Activated CD8-positive, alpha-beta T cell treated with anti-CD3 and anti-CD28 coated beads, Interleukin-2, amount 10 ng/mL, durations not matched to agents 7 days and 5 days (primary cell): ENCODE measurements around the gene HERPUD2. TPM values are rescaled to one million over a fixed set of nuclear protein-coding genes. Genes with fewer than 3 reads are reported as not detected.
"Not testable (repeated sequence)": the region's sequence is repeated elsewhere in the genome, so short reads cannot be mapped to it uniquely, and the experiment has no call there.

Experiments
- ATAC-seq: fragments of 150-1000 bp; cut with Tn5 transposase; one replicate; pipeline ENCODE4 v1.10.0; 2021; ENCODE audit warnings: moderate library complexity
- CTCF ChIA-PET: fragments of 350-600 bp; sonication (Branson Sonifier 250); formaldehyde crosslinking; loops from one replicate; lab custom pipeline; 2021; ENCODE audit warnings: antibody characterized with exemption; lab: Charles Lee
- POLR2A ChIA-PET: fragments of 350-600 bp; sonication (Branson Sonifier 250); formaldehyde crosslinking; loops from one replicate; lab custom pipeline; 2021; ENCODE audit warnings: antibody characterized with exemption; lab: Charles Lee
- DNase-seq: peaks from one replicate; pipeline ENCODE4 v3.0.0-alpha.2; 2020
- H3K27ac Mint-ChIP-seq: one replicate; pipeline ENCODE4 v1.8.0; 2021; ENCODE audit warnings: mild to moderate bottlenecking, mixed read lengths
- H3K27me3 Mint-ChIP-seq: one replicate; pipeline ENCODE4 v1.8.0; 2021; ENCODE audit warnings: low read depth, mixed read lengths
- H3K36me3 Mint-ChIP-seq: one replicate; pipeline ENCODE4 v1.8.0; 2021; ENCODE audit warnings: low read depth, mixed read lengths
- H3K4me1 Mint-ChIP-seq: one replicate; pipeline ENCODE4 v1.8.0; 2021; ENCODE audit warnings: low read depth, mixed read lengths
- H3K4me3 Mint-ChIP-seq: one replicate; pipeline ENCODE4 v1.8.0; 2021; ENCODE audit warnings: mild to moderate bottlenecking, mixed read lengths
- H3K9me3 Mint-ChIP-seq: one replicate; pipeline ENCODE4 v1.8.0; 2022; ENCODE audit warnings: mixed read lengths; ENCODE audit not compliant: insufficient read depth
- total RNA-seq, 2 experiments: library from RNA; stranded (reverse); gene quantifications; one replicate each; pipeline ENCODE4 v1.2.3, GENCODE V29; 2021

HERPUD2 gene
- total RNA-seq, 2 experiments from 2014 or later = 30.4 to 31.3 TPM

GRCh38 chr7:35605760-35606159 is 89.2 kb downstream of the HERPUD2 start:
- POLR2A ChIA-PET = no interaction called here
- no peaks in the 10 kb centered on the region for H3K27me3 Mint-ChIP-seq
- CTCF ChIA-PET = no interaction called here
- H3K36me3 Mint-ChIP-seq = no peaks in the 10 kb centered on the region
- H3K9me3 Mint-ChIP-seq = no peaks in the 10 kb centered on the region
- H3K4me3 Mint-ChIP-seq = no peak overlapping the region
- DNase-seq = no peak
- no peaks in the 10 kb centered on the region for H3K4me1 Mint-ChIP-seq
- no peak for ATAC-seq
- H3K27ac Mint-ChIP-seq = no peak overlapping the region

GRCh38 chr7:35604595-35604994 is 90.3 kb downstream of the HERPUD2 start:
- H3K27ac Mint-ChIP-seq = no peak overlapping the region
- no peaks in the 10 kb centered on the region for H3K36me3 Mint-ChIP-seq
- H3K27me3 Mint-ChIP-seq = no peaks in the 10 kb centered on the region
- ATAC-seq (no peak), DNase-seq (no peak)
- H3K4me3 Mint-ChIP-seq = no peak overlapping the region
- CTCF ChIA-PET = no interaction called here
- no peaks in the 10 kb centered on the region for H3K9me3 Mint-ChIP-seq
- POLR2A ChIA-PET = no interaction called here
- H3K4me1 Mint-ChIP-seq = no peaks in the 10 kb centered on the region

- Mint-ChIP-seq H3K4me3 (no peak overlapping the region), H3K36me3 (no peaks in the 10 kb centered on the region), H3K4me1 (peaks cover 4% of the 10 kb centered on the region), H3K27me3 (no peaks in the 10 kb centered on the region), H3K9me3 (no peaks in the 10 kb centered on the region), H3K27ac (no peak overlapping the region)
- POLR2A ChIA-PET = no interaction called here
- CTCF ChIA-PET = interaction anchor here (1.2 kb wide), 1 partner anchor 23 kb away, joined by 3 read pairs; no protein-coding TSS in a partner anchor
- ATAC-seq (no peak), DNase-seq (no peak)
Observed at GRCh38 chr7:35599645-35600044, 95.3 kb downstream of the HERPUD2 start.

- Mint-ChIP-seq H3K27ac (no peak overlapping the region), H3K4me1 (peaks cover 4% of the 10 kb centered on the region), H3K4me3 (no peak overlapping the region), H3K27me3 (no peaks in the 10 kb centered on the region), H3K9me3 (no peaks in the 10 kb centered on the region), H3K36me3 (no peaks in the 10 kb centered on the region)
- POLR2A ChIA-PET = no interaction called here
- no peak for DNase-seq
- CTCF ChIA-PET = interaction anchor here (1.2 kb wide), 1 partner anchor 23 kb away, joined by 3 read pairs; no protein-coding TSS in a partner anchor
- ATAC-seq = no peak
Observed at GRCh38 chr7:35599061-35599460, 95.9 kb downstream of the HERPUD2 start.

- ChIA-PET CTCF (interaction anchor here (1.0 kb wide), 1 partner anchor 12 kb away, joined by 4 read pairs; no protein-coding TSS in a partner anchor), POLR2A (no interaction called here)
- Mint-ChIP-seq H3K4me1 (peaks cover 4% of the 10 kb centered on the region), H3K36me3 (no peaks in the 10 kb centered on the region), H3K27ac (no peak overlapping the region), H3K9me3 (no peaks in the 10 kb centered on the region), H3K27me3 (no peaks in the 10 kb centered on the region), H3K4me3 (no peak overlapping the region)
- ATAC-seq (no peak), DNase-seq (no peak)
Observed at GRCh38 chr7:35596061-35596460, 98.9 kb downstream of the HERPUD2 start.

- no peak overlapping the region for H3K27ac Mint-ChIP-seq
- H3K36me3 Mint-ChIP-seq = no peaks in the 10 kb centered on the region
- CTCF ChIA-PET = interaction anchor here (0.5 to 2.9 kb wide), 14 partner anchors 10 to 313 kb away, joined by 3 to 14 read pairs (median 3); no protein-coding TSS in a partner anchor
- POLR2A ChIA-PET = no interaction called here
- DNase-seq (peak; percentile 28), ATAC-seq (no peak)
- peaks cover 3% of the 10 kb centered on the region for H3K27me3 Mint-ChIP-seq
- peaks cover 4% of the 10 kb centered on the region for H3K4me1 Mint-ChIP-seq
- H3K9me3 Mint-ChIP-seq = no peaks in the 10 kb centered on the region
- no peak overlapping the region for H3K4me3 Mint-ChIP-seq
Observed at GRCh38 chr7:35593899-35594298, 101.0 kb downstream of the HERPUD2 start.

- no peak overlapping the region for H3K4me3 Mint-ChIP-seq
- ChIA-PET POLR2A (no interaction called here), CTCF (no interaction called here)
- H3K27me3 Mint-ChIP-seq = peaks cover 12% of the 10 kb centered on the region
- no peaks in the 10 kb centered on the region for H3K9me3 Mint-ChIP-seq
- ATAC-seq = no peak
- no peaks in the 10 kb centered on the region for H3K36me3 Mint-ChIP-seq
- no peak for DNase-seq
- H3K27ac Mint-ChIP-seq = no peak overlapping the region
- no peaks in the 10 kb centered on the region for H3K4me1 Mint-ChIP-seq
Observed at GRCh38 chr7:35588647-35589046, 106.3 kb downstream of the HERPUD2 start.

GRCh38 chr7:35584990-35585389 is 109.9 kb downstream of the HERPUD2 start:
- POLR2A ChIA-PET = interaction anchor here (0.6 kb wide), 1 partner anchor 432 kb away, joined by 3 read pairs; no protein-coding TSS in a partner anchor
- no peaks in the 10 kb centered on the region for H3K9me3 Mint-ChIP-seq

GRCh38 chr7:35584533-35584932 is 110.4 kb downstream of the HERPUD2 start:
- POLR2A ChIA-PET, H3K4me3 Mint-ChIP-seq: not testable (repeated sequence)
- peaks cover 13% of the 10 kb centered on the region for H3K27me3 Mint-ChIP-seq

More at GRCh38 chr7:35584990-35585389, 109.9 kb downstream of the HERPUD2 start:
- H3K36me3 Mint-ChIP-seq = no peaks in the 10 kb centered on the region
- no peak overlapping the region for H3K27ac Mint-ChIP-seq
- DNase-seq = no peak
- no peaks in the 10 kb centered on the region for H3K4me1 Mint-ChIP-seq
- H3K27me3 Mint-ChIP-seq = peaks cover 13% of the 10 kb centered on the region
- ATAC-seq = no peak
- no peak overlapping the region for H3K4me3 Mint-ChIP-seq
- CTCF ChIA-PET = interaction anchor here (2.6 kb wide), 1 partner anchor 9 kb away, joined by 14 read pairs; no protein-coding TSS in a partner anchor

More at GRCh38 chr7:35584533-35584932, 110.4 kb downstream of the HERPUD2 start:
- not testable (repeated sequence) for DNase-seq, H3K4me1 Mint-ChIP-seq, ATAC-seq, H3K27ac Mint-ChIP-seq, H3K36me3 Mint-ChIP-seq, H3K9me3 Mint-ChIP-seq
- CTCF ChIA-PET = interaction anchor here (2.6 kb wide), 1 partner anchor 10 kb away, joined by 14 read pairs; no protein-coding TSS in a partner anchor

Other genes starting within 250 kb of the HERPUD2 start
- gene SEPTIN7, start 105.9 kb upstream of the HERPUD2 start, total RNA-seq = 100 to 1,000 TPM; 269 to 272 TPM